ENCODE measurements around the gene ENDOG. TPM values are rescaled to one million over a fixed set of nuclear protein-coding genes. Genes with fewer than 3 reads are reported as not detected.
"Not testable (repeated sequence)": the region's sequence is repeated elsewhere in the genome, so short reads cannot be mapped to it uniquely, and the experiment has no call there.

ENDOG gene
- total RNA-seq, 4 donors from 2014 or later, result 20.3 to 29.7 (median 27.1) TPM

- H3K36me3 ChIP-seq, result peaks cover 0 to 41% of the 10 kb centered on the region in 2 donors
- H3K4me1 ChIP-seq, result peaks cover 0 to 32% (median 9%) of the 10 kb centered on the region in 3 donors
- ATAC-seq, result no peak
- TF ChIP-seq EP300 (IDR thresholded peaks at IDR 0.05), result no peak
- TF ChIP-seq POLR2A (IDR thresholded peaks at IDR 0.05), result no peak
- no peak for TF ChIP-seq POLR2AphosphoS5 (IDR thresholded peaks at IDR 0.05)
- TF ChIP-seq CTCF (IDR thresholded peaks at IDR 0.05), result no peak
- H3K27me3 ChIP-seq, result no peaks in the 10 kb centered on the region
- H3K27ac ChIP-seq, result no peak overlapping the region
- peak overlapping the region in 1 of 2 donors; percentile 86 for H3K4me3 ChIP-seq
- no peaks in the 10 kb centered on the region for H3K9me3 ChIP-seq
- no CpG with 5 or more reads among the region's 1 CpG for WGBS, 2 donors (ENCODE audit: low coverage in 1 of 2)
Measured at GRCh38 chr9:128788445-128788844, 29.9 kb upstream of the ENDOG start.

GRCh38 chr9:128790536-128790935 is 27.8 kb upstream of the ENDOG start:
- 86% methylated on average over 4 of the region's 4 CpGs; no CpG with 5 or more reads in 1 of the 2 donors for WGBS, 2 donors (ENCODE audit: low coverage in 1 of 2)
- no peak for TF ChIP-seq POLR2A (IDR thresholded peaks at IDR 0.05)
- no peak for TF ChIP-seq POLR2AphosphoS5 (IDR thresholded peaks at IDR 0.05)
- TF ChIP-seq EP300 (IDR thresholded peaks at IDR 0.05), result no peak
- TF ChIP-seq CTCF (IDR thresholded peaks at IDR 0.05), result no peak
- Histone ChIP-seq H3K4me1 (peaks cover 0 to 27% (median 9%) of the 10 kb centered on the region in 3 donors), H3K27me3 (no peaks in the 10 kb centered on the region), H3K4me3 (no peak overlapping the region), H3K9me3 (no peaks in the 10 kb centered on the region), H3K36me3 (peaks cover 0 to 62% of the 10 kb centered on the region in 2 donors), H3K27ac (no peak overlapping the region)
- no peak for ATAC-seq

GRCh38 chr9:128792134-128792533 is 26.2 kb upstream of the ENDOG start:
- no peak for ATAC-seq
- no peak overlapping the region for H3K4me3 ChIP-seq
- 100% methylated on average over 1 of the region's 9 CpGs for WGBS, 2 donors (ENCODE audit: low coverage in 1 of 2)
- TF ChIP-seq POLR2AphosphoS5 (IDR thresholded peaks at IDR 0.05), result no peak
- TF ChIP-seq POLR2A (IDR thresholded peaks at IDR 0.05), result no peak
- no peak for TF ChIP-seq CTCF (IDR thresholded peaks at IDR 0.05)
- no peak for TF ChIP-seq EP300 (IDR thresholded peaks at IDR 0.05)
- peaks cover 0 to 78% of the 10 kb centered on the region in 2 donors for H3K36me3 ChIP-seq
- H3K27me3 ChIP-seq, result no peaks in the 10 kb centered on the region
- no peak overlapping the region for H3K27ac ChIP-seq
- H3K9me3 ChIP-seq, result no peaks in the 10 kb centered on the region
- peaks cover 0 to 18% (median 9%) of the 10 kb centered on the region in 3 donors for H3K4me1 ChIP-seq

GRCh38 chr9:128792978-128793686 is 25.2 kb upstream of the ENDOG start:
- ATAC-seq, result no peak
- peaks cover 0 to 88% of the 10 kb centered on the region in 2 donors for H3K36me3 ChIP-seq

GRCh38 chr9:128794961-128795360 is 23.3 kb upstream of the ENDOG start:
- not testable (repeated sequence) for ATAC-seq, H3K9me3 ChIP-seq, H3K27me3 ChIP-seq, H3K27ac ChIP-seq, H3K4me1 ChIP-seq, H3K4me3 ChIP-seq
- WGBS, 2 donors (ENCODE audit: low coverage in 1 of 2), result 50% methylated on average over 2 of the region's 2 CpGs; no CpG with 5 or more reads in 1 of the 2 donors
- H3K36me3 ChIP-seq, result peaks cover 0 to 99% of the 10 kb centered on the region in 2 donors

More at GRCh38 chr9:128792978-128793686, 25.2 kb upstream of the ENDOG start:
- 83 to 89% methylated on average over 5 to 7 of the region's 8 CpGs for WGBS, 2 donors (ENCODE audit: low coverage in 1 of 2)
- H3K27ac ChIP-seq, result no peak overlapping the region
- no peak for TF ChIP-seq CTCF (IDR thresholded peaks at IDR 0.05)
- no peak for TF ChIP-seq POLR2AphosphoS5 (IDR thresholded peaks at IDR 0.05)
- no peak for TF ChIP-seq EP300 (IDR thresholded peaks at IDR 0.05)
- TF ChIP-seq POLR2A (IDR thresholded peaks at IDR 0.05), result no peak
- no peaks in the 10 kb centered on the region for H3K27me3 ChIP-seq
- no peaks in the 10 kb centered on the region for H3K9me3 ChIP-seq
- peaks cover 0 to 12% (median 5%) of the 10 kb centered on the region in 3 donors for H3K4me1 ChIP-seq
- H3K4me3 ChIP-seq, result no peak overlapping the region

Measured in gastroesophageal sphincter (tissue), 4 donors.